Omental fat pad (tissue), 4 donors: Measurements from ENCODE around the gene ANKMY1. TPM values are rescaled to one million over a fixed set of nuclear protein-coding genes. Genes with fewer than 3 reads are reported as not detected.

Source experiments
- ATAC-seq: fragments of 150-250 bp; one replicate; pipeline ENCODE4 v1.9.1; 2016; ENCODE audit warnings: mild to moderate bottlenecking, moderate library complexity; ENCODE audit not compliant: low FRiP score
- DNase-seq: peaks from one replicate; pipeline ENCODE4 v3.0.0-alpha.2; 2019; ENCODE audit warnings: low spot score
- CTCF ChIP-seq, 3 donors: fragments of 450-650 bp; IDR thresholded peaks; one replicate each; pipeline ENCODE4 v1.5.1; 2016 to 2017; ENCODE audit warnings: antibody characterized with exemption in 3 of 3, mild to moderate bottlenecking in 3 of 3, moderate library complexity in 2 of 3
- total RNA-seq, 4 donors: library from RNA; depleted of rRNA; stranded (reverse); fragments of >200 nt; gene quantifications; one replicate each; pipeline ENCODE4 v1.1.0, GENCODE V29; 2016

Gene ANKMY1
- total RNA-seq, 4 donors from 2014 or later = 8.3 to 23.2 (median 16.7) TPM

- TF ChIP-seq CTCF (IDR thresholded peaks at IDR 0.05) = no peak
- ATAC-seq (no peak), DNase-seq (peak; percentile 18)
Measured at GRCh38 chr2:240503848-240504247, 53.9 kb downstream of the ANKMY1 start.

- ATAC-seq (no peak), DNase-seq (peak; percentile 3)
- TF ChIP-seq CTCF (IDR thresholded peaks at IDR 0.05) = no peak
Measured at GRCh38 chr2:240503375-240503774, 54.4 kb downstream of the ANKMY1 start.

- TF ChIP-seq CTCF (IDR thresholded peaks at IDR 0.05) = no peak
- no peak for ATAC-seq
- DNase-seq = no peak
Measured at GRCh38 chr2:240502430-240503121, 55.2 kb downstream of the ANKMY1 start.

- TF ChIP-seq CTCF (IDR thresholded peaks at IDR 0.05) = no peak
- ATAC-seq = no peak
- DNase-seq = peak; percentile 8
Measured at GRCh38 chr2:240502059-240502429, 55.7 kb downstream of the ANKMY1 start.

GRCh38 chr2:240501531-240501991 lies 56.2 kb downstream of the ANKMY1 start:
- ATAC-seq (no peak), DNase-seq (peak; percentile 17)
- no peak for TF ChIP-seq CTCF (IDR thresholded peaks at IDR 0.05)

- ATAC-seq = no peak
- TF ChIP-seq CTCF (IDR thresholded peaks at IDR 0.05) = no peak
- DNase-seq = peak; percentile 17
Measured at GRCh38 chr2:240500561-240501423, 57.0 kb downstream of the ANKMY1 start.
